D341Med (cell line): ENCODE data around the gene CTSH.

ENCODE experiments used
- DNase-seq: peaks from one replicate; pipeline ENCODE4 v3.0.0; 2012; ENCODE audit warnings: low spot score

CTSH gene, protein sequence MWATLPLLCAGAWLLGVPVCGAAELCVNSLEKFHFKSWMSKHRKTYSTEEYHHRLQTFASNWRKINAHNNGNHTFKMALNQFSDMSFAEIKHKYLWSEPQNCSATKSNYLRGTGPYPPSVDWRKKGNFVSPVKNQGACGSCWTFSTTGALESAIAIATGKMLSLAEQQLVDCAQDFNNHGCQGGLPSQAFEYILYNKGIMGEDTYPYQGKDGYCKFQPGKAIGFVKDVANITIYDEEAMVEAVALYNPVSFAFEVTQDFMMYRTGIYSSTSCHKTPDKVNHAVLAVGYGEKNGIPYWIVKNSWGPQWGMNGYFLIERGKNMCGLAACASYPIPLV

DNA sequence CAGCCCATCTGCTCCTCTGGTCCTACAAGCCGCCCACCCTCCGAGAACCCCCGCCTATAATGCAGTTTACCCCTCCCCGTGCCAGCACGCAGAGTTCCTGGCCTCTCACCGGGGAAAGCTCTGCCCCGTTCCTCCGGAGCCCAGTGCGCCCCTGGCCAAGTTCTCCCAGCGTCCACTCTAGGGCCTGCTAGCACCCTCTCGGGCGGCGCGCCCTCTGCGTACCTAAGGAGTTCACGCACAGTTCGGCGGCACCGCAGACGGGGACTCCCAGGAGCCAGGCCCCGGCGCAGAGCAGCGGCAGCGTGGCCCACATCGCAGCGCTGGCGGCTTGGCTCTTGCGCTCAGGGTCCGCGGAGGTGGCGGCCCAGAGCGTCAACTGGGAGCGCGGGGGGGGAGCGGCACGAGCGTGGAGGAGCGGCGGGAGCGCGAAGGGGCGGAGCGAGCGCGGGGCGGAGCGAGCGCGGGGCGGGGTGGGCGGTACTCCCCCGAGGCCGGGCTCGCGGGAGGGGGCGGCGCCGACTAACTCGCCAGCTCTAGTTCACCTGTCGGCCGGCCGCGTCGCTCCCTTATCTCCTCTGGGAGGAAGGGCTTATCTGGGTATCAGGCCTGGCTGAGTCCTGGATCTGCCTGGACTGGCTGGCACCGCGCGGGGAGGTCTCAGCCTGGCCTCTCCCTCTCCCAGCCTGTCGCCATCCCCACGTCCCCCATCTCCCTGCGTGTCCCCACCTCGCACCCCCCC lies at the start of gene CTSH:
CTSH (minus strand) TSS at position 378 of the 739 bp plus-strand sequence; CDS start at position 313, 65 bp downstream.
- DNase-seq = peak; percentile 92

DNA sequence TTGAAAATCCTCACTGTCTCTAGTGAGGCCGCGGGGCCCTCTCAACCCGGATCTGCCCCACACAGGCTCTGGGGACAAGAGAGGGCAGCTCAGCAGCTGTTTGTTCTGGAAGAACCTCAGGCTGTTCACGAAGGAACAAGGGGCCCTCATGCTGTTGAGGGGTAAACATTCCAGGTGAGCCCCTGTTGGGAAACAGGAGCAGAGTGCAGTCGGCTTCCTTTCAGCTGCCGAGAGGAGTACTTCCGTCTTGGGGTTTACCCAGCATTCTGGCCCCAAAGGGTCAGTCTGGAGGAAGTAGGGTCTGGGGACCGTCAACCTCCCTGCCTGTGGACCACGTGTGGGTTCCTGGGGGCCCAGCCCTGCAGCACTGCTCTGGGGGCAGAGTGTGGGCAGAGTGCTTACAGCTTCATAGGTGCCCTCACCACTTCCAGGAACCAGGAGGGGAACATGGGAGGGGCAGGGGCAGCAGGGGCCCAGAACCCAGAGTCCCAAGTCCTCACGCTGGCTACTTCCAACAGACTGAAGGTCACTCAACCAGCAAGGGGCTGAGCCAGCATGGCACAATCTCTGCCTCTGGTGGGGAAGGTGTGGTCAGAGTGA lies 49.2 kb upstream of the CTSH start:
- no peak for DNase-seq

DNA sequence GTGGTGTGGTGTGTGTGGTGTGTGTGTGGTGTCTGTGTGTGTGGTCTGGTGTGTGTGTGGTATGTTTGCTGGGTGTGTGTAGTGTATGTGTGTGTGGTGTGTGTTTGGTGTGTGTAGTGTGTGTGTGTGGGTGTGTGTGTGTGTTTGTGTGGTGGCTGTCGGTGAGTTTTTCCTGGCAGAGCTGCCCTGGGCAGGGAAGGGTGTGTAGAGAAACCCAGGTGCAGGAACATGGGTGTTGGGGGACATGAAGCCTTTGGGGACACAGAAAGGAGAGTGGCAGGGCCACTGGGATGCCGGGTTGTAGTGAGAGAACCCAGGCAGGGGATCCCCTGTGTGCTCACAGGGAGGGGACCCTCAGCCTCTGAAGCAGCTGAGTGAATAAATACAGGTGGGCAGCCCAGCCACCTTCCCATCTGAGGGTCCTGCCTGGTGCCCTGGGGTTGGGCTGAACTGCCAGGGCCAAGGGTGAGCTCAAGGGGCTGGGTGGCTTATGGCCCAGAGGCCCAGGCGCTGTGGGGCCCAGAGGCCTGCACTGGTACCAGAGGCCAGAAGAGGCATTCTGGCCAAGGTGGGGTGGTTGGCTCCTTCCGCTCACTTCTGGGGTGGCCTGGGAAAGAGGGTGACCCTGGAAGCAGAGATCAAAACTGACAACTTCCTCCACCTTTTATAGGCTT lies 48.5 kb upstream of the CTSH start:
- DNase-seq = no peak

DNA sequence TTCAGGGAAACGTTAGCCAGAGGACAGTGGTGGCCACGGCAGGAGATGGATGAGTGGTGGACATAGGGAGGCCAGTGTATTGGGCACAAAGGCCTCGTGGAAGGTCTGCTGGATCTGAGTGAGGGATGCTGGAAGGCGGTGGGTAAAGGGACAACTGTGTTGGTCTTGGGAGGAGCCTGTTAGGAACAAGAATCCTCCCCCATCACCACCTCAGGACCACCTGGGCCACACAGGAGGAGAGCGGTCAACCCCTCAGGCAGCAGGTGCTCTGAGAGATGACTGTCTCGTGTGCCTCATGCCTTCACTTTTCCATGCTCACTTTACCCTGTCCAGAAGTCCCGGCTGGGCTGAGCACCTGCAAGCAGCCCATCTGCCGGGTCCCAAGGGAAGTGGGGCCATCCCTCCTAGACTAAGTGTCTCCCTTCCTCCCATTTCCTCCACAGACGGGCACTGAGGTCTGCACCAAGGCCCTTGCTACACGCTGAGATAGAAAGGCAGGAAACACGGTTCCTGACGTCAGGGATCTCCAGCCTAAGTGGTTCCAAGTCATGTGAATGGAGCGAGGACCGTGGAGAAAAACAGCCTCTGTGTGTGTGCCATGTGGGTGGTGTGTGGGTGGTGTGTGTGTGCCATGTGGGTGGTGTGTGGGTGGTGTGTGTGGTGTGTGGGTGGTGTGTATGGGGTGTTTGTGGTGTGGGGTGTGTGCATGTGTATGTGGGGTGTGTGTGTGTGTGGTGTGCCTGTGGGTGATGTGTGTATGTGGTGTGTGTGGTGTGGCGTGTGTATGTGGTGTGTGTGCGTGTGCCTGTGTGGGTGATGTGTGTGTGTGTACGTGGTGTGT lies 47.8 kb upstream of the CTSH start:
- DNase-seq = no peak

DNA sequence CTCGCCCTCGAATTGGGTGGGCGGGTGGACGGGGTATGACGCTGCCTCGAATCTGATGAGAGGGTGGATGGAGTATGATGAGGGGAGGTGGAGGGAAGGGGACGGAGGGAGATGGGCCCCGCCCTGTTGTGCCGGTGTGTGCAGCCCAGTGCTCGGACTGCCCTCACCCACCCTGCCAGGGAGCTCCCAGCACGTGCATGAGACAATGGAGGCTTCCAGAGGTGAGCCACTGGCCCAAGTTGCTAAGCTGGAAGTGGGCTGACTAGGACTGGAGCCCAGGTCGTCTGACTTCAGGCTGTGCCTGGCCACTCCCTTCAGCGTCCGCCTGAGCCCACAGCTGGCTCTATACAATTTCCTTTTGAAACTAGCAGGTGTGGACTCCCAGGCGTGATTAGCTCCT lies 47.0 kb upstream of the CTSH start:
- no peak for DNase-seq

DNA sequence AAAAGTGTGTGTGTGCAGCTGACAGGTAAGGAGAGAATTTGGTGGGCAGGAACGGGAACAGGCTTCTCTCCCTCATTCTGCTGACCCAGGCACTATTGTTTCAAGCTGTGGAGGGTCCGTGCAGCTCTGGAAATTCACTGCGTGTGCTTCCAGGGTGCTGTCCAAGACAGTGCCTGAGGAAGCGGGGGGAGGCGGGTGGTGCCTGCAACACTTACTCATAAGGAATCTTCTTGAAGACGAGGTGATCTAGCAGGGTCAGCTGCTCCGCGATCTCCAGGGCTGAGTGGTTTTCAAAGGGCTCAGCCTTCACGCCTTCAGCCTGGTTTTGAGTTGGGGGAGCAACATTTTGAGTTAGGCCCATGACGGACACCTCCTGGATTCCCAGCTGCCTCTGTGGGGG lies 46.6 kb upstream of the CTSH start:
- no peak for DNase-seq

DNA sequence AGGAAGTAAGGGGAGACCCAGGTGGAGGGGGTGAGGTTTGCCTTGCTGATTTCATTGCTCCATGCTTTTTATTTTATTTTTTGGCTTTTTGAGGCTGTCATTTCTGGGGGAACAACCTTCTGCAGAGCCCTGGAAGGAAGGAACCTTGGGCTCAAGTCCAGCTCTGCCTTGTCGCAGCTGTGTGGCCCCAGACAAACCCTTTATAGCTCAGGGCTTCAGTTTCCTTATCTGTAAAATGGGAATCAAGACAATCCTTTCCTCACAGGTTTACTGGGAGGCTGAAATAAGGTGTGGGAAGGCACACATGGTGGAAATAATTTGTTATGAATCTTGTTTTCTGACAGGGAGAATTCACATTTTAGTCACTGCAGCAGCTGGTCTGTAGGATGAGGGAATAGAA lies 45.4 kb upstream of the CTSH start:
- no peak for DNase-seq

DNA sequence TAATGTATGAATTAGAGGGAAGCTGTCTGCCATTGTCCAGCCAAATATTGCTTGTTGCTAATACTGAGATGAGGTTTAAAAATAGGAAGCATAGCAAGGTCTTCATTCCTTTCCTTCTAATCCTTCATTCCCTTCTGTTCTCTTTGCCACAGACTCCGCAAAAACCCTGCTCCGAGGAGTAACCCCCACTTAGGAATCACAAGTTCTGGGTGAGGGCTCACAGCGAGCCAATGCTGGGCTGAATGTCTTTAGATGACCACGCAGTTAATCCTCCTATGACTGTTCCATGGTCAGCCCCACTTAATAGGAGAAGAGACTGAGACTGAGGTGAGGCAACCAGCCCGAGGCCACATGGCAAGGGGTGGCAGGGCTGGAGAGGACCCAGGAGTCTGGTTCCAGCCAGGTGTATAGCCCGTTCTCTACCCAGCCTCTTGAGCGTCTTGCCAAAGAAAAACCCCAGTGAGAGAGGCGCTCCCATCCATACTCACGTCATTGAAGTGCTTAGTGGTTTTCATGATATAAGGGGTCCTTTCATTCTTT lies 44.9 kb upstream of the CTSH start:
- no peak for DNase-seq

DNA sequence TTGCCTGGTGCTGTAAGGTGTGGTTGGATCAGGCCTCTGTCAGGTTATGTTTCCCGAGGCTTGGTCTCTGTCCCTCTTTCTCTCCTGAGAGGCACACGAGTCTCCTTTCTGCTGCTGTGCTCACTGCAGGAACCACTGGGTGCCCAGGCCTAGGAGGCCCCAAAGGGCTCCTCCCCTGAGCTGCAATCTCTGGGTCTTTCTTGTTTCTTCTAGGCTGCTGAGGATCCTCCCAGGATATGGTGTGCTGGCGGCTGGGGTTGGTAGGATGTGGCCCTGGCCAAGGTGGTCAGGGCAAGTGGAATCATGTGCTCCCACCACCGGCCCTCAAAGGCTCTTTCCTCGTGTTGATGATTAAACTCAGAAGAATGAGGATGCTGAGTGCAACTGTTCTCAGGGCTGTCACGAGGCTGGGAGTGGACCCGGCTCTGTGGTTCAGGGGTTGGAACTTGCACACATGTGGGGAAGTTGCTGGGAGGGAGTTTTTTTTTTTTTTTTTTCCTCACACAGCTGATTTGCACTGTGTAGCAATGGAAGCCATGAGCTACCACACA lies 43.6 kb upstream of the CTSH start:
- DNase-seq = no peak

DNA sequence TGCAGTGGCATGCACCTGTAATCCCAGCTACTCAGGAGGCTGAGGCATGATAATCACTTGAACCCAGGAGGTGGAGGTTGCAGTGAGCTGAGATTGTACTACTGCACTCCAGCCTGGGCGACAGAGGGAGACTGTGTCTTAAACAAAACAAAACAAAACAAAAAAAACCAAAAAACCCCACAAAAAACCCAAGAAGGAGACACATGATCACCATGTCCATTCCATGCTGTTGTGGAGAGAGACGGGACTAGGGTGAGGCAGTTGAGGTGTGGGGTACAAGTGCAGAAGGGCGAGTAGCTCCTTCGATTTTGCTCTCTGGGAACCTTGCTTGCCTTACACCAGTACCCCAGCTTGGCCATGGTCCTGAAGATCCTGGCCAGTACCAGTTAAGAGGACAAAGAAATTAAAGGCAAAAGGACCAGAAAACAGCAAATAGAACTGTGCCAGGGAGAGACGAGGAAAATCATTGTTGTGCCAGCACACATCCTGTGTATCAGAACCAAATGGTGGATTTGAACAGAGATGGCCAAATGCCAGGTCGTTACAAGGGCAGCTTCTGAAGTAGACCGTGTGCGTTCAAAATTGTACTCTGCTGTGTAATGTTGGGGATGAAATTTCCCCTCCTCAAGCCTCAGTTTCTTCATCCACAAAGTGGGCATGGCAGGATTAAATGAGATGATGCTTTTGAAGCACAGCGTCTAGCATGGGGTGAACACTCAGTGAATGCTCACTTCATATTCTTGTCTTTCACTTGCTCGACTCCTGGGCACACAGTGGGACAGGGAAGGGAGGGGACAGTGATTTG lies 42.9 kb upstream of the CTSH start:
- no peak for DNase-seq

DNA sequence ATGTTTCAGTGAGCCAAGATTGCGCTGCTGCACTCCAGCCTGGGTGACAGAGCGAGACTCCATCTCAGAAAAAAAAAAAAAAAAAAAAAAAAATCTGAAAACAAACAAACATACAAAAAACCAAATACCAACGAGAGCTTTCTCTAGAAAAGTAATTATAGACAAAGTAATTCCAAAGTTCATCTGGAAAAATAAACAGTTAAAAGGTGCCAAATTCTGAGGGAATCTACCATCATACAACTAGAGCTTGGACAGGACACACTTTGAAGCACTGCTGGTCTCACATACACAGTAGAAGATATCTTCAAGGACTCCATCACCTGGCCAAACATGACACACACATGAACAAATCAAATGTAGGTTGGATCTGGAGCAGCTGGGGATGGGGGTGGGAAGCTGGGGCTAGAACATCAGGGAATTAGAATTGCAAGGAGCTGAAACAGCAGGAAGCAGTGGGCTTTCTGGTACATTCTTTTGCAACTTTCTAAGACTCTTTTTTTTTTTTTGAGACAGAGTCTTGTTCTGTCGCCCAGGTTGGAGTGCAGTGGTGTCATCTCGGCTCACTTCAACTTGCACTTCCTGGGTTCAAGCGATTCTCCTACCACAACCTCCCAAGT lies 41.1 kb upstream of the CTSH start:
- no peak for DNase-seq

DNA sequence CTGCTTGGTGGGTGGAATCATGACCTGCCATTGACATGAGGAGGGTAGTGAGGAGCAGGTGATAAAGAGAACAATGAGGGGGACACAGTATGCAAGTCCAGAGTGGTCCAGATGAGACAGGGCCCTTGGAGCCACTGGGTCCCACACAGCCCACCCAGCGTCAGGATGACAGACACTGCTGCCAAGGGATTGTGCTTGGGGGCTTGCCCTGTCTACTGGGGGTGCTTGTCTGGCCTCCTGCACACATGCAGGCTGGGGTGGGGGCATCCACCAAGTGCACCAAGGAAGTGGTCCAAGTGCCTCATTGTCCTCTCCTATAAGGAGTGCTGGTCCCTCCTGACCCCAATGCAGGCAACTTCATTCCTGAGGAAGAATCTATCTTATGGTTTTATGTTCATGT lies 39.2 kb upstream of the CTSH start:
- DNase-seq = no peak

DNA sequence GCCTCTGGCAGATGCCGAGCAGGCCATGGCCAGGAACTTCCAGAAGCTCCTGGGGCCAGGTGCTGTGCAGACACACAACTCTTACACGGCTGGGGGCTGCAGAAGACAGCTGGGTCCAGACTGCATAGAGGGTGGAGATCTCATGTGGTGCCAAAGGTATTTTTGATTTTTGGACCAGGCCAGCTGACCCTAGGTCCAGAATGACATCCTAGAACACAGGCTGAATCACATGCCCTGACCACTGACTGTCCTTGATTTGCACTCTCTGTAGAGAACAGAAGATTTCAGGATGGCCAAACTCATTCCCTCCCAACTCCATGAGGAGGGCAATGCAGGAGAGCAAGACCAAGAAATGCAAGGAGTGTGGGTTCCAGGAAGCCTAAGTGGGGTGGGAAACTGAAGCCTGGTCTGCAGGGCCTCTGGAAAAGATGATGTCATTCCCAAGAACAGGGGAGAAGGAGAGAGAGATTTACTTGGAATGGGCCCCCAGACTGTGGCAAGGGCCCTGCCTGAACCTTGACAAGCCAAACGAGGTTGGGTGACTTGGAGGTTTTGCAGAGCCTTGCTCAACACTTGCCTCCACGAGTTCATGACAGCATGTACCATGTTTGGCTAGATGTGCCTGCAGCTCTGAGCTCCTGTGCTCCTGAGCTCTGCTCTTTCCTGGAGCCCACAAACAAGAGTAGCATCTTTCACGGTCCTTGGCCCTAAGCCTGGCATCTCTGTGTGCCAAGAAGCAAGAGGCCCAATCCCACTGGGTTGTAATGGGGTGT lies 38.5 kb upstream of the CTSH start:
- no peak for DNase-seq

DNA sequence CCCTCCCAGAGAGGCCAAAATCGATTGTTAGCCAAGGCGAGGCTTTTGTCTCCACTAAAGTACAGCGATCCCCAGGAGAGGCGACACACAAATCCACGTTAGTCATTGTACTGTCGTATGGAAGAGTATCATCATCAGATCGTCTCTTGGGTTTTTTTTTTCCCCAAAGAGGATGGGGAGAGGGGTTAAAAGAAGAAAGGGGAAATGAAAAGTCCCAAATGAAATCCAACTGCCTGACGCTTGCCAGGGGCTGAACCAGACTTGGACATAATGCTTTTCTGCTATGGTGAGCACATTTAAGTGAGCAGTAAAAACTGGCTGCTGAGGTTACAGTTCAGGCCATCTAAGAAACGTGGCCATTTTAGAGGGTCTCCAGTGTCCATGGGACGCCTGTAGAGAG lies 37.9 kb upstream of the CTSH start:
- no peak for DNase-seq

DNA sequence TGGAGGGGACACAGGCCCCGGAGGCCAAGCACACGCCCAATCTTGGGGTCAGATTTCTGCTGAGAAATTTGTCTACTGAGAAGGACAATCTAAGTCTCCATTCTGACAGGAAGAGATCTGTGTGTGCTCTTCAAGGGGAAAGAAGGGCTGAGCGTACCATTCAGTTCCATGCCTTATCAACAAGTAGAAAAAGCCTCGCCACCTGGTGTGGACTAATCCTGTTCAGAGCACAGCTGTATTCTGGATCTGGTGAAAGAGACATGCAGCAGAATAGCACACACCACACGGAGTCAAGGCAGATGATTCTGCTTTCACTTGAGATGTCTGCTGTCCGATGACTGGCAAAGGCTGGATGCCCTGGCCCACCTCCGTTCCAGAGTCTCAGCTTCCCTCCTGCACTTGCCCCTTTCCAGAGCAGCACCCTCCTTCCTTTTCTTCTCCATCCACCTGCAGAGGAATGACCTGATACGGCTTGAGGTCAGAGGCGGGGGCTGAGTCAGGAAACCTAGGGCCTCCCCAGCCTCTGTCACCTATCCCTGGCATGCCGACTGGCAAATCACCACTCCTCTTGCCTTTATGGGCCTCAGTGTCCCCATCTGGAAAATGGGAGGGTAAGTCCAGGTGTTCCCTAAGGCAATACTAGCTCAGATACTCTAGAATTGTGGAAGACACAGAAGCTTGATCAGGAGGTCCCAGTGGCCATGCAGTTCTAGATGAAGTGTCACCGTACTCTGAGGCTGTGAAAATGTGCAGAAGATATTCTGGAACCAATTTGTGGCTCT lies 36.9 kb upstream of the CTSH start:
- DNase-seq = no peak

DNA sequence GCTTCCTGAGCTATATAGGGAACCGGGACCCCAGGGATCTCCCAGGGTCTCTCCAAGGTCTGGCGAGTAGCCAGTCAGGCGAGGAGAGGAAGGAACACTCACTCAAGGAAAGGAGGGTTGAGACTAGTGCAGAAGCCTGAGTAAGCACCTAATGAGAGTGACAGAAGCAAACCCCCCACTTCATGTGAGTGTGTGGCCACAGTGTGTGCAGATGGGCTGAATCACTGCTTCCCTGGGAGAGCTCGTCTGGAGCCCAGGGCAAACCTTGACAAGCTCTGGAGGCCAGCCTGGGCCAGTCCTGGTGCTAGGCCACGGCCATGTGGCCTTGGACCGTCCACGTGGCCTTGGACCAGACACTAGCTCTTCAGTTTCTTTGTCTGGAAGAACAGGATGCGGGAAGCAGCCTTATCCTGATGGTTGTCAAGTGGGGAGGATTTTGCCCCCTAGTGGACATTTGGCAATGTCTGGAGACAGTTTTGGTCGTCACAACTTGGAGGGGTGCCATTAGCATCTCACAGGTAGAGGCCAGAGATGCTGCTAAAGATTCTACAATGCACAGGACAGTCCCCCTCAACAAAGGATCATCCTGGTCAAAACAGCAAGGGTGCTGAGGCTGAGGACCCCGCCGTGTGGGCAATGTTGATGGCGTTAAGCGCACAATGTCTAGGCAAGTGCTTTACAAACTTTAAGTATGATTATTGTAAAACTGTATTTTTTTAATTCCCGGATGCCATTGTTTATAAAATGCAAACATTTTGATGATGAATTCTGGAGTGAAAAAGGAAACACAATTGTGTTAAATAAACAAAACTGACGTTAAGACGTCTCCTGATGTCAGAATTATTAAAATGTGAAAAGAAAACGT lies 34.8 kb upstream of the CTSH start:
- peak; percentile 79 for DNase-seq

DNA sequence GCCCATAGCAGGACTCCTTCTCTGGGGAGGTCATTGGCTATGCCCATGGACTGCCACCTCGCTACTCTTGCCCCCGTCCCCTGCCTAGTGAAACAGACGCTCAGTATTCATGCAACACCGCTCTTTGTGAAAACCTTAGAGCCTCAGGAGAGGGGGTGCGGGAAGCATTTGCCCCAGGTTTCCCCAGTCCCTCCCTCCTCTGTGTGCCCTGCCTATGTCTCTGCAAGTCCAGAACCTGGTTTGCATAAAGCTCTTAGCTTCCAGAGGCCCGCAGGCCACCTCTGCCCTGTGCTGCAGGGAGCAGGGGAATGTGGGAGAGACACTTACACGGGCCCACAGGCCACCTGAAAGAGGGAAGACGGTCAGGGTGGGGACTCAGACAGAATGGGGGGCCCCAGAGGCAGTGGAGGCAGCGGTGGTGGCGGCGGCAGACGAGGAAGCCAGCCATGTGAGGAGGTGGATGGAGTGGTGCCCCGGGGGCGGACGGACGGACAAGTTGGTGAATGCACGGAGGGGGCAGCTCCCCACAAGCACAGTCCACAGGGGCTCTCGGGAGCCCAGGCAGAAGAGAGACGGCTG lies 33.8 kb upstream of the CTSH start:
- DNase-seq = no peak
